ENCODE measurements around the gene POLR2A.
A peak's percentile ranks its signal among the peaks of the same experiment; 100 is the strongest.

The POLR2A gene

DNA sequence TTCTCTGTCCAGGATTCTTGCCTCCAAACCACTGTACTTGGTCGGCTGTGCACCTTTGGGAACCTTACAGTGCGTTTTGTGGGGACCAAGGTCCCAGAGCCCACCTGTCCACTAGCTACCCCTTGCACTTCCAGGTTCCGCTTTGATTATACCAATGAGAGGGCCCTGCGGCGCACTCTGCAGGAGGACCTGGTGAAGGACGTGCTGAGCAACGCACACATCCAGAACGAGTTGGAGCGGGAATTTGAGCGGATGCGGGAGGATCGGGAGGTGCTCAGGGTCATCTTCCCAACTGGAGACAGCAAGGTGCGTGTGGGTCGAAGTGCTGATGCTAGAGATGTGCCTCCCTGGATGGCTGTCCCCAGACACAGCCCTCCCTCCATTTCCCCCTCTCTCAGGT is 18.8 kb downstream of the POLR2A start:
- DNase-seq (ENCODE audit: low read depth in 3 of 3, low spot score in 1 of 3), result no peak

GRCh38 chr17:7503521-7503920 is 19.4 kb downstream of the POLR2A start:
- DNase-seq (ENCODE audit: low read depth in 3 of 3, low spot score in 1 of 3), result no peak

- no peak for DNase-seq (ENCODE audit: low read depth in 3 of 3, low spot score in 1 of 3)
Measured at GRCh38 chr17:7508145-7508544, 24.0 kb downstream of the POLR2A start.

- no peak for DNase-seq (ENCODE audit: low read depth in 3 of 3, low spot score in 1 of 3)
Measured at GRCh38 chr17:7508846-7509245, 24.7 kb downstream of the POLR2A start.

GRCh38 chr17:7509937-7510336 is 25.8 kb downstream of the POLR2A start:
- no peak for DNase-seq (ENCODE audit: low read depth in 3 of 3, low spot score in 1 of 3)

GRCh38 chr17:7511108-7511507 is 26.9 kb downstream of the POLR2A start:
- DNase-seq (ENCODE audit: low read depth in 3 of 3, low spot score in 1 of 3), result no peak

DNA sequence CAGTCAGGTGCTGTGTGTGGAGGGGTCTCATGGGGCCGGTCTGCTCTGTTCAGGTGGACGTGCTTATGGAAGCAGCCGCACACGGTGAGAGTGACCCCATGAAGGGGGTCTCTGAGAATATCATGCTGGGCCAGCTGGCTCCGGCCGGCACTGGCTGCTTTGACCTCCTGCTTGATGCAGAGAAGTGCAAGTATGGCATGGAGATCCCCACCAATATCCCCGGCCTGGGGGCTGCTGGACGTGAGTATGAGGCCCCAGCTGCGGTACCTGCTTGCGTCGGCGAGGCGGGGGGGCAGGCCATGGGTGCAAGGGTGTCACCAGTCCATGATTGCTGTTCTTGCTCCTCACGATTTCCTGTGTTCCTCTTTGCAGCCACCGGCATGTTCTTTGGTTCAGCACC is 27.9 kb downstream of the POLR2A start:
- no peak for DNase-seq (ENCODE audit: low read depth in 3 of 3, low spot score in 1 of 3)

DNA sequence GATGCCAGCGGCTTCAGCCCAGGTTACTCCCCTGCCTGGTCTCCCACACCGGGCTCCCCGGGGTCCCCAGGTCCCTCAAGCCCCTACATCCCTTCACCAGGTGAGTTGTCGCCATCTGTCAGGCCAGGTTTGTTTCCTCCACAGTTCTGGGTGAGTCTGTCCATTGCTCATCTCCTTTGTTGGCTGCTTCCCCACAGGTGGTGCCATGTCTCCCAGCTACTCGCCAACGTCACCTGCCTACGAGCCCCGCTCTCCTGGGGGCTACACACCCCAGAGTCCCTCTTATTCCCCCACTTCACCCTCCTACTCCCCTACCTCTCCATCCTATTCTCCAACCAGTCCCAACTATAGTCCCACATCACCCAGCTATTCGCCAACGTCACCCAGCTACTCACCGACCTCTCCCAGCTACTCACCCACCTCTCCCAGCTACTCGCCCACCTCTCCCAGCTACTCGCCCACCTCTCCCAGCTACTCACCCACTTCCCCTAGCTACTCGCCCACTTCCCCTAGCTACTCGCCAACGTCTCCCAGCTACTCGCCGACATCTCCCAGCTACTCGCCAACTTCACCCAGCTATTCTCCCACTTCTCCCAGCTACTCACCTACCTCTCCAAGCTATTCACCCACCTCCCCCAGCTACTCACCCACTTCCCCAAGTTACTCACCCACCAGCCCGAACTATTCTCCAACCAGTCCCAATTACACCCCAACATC is 28.8 kb downstream of the POLR2A start:
- DNase-seq (ENCODE audit: low read depth in 3 of 3, low spot score in 1 of 3), result no peak

DNA sequence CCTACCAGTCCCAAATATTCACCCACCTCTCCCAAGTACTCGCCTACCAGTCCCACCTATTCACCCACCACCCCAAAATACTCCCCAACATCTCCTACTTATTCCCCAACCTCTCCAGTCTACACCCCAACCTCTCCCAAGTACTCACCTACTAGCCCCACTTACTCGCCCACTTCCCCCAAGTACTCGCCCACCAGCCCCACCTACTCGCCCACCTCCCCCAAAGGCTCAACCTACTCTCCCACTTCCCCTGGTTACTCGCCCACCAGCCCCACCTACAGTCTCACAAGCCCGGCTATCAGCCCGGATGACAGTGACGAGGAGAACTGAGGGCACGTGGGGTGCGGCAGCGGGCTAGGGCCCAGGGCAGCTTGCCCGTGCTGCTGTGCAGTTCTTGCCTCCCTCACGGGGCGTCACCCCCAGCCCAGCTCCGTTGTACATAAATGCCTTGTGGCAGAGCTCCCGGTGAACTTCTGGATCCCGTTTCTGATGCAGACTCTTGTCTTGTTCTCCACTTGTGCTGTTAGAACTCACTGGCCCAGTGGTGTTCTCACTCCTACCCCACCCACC is 29.8 kb downstream of the POLR2A start:
- no peak for DNase-seq (ENCODE audit: low read depth in 3 of 3, low spot score in 1 of 3)

DNA sequence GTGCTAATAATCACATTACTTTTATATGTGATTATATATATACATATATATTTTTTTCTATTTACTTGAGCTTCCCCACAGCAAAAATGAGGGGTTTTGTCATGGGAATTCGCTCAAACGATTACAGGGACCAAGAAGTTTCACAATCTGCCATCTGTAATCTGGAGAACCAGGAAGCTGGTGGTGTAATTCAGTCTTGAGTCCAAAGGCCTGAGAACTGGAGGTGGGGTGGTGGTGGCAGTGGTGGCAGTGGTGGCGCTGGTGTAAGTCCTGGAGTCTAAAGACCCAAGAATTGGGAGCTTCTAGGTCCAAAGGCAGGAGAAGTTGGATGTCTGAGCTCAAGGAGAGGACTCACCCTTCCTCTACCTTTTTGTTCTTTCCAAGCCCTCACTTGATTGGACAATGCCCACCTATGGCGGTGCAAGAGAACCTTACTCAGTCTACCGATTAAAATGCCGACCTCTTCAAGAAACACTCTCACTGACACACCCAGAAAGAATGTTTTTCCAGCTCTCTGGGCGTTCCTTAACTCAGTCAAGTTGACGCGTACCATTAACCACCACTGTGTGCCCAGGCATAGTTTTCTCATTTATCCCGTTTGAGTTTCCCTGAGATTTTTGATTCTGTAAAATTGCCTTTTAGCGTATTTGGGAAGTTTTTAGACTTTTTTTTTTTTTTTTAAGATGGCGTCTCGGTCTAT is 31.9 kb downstream of the POLR2A start:
- no peak for DNase-seq (ENCODE audit: low read depth in 3 of 3, low spot score in 1 of 3)

DNA sequence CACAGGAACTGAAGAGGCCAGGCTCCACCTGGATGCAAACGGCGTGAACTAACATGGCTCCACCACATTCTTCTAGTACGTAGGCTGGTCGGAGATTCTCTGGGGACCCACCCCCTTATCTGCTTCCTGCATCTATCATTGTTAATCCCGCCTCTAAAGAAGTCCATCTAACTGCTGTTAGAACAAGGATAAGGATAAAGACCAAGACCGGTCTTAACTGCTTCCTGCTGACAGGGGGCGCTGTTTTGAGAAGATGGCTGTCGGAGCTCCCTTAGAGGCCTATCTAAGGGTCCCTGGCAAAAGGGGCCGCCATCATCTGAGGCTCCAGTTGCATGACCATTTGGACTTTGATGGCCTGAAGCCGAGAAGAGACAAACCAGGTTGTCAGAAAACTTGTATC is 38.9 kb downstream of the POLR2A start:
- peak in 1 of 3 donors; percentile 21 for DNase-seq (ENCODE audit: low read depth in 3 of 3, low spot score in 1 of 3)

GRCh38 chr17:7528842-7529241 is 44.7 kb downstream of the POLR2A start:
- no peak for DNase-seq (ENCODE audit: low read depth in 3 of 3, low spot score in 1 of 3)

DNA sequence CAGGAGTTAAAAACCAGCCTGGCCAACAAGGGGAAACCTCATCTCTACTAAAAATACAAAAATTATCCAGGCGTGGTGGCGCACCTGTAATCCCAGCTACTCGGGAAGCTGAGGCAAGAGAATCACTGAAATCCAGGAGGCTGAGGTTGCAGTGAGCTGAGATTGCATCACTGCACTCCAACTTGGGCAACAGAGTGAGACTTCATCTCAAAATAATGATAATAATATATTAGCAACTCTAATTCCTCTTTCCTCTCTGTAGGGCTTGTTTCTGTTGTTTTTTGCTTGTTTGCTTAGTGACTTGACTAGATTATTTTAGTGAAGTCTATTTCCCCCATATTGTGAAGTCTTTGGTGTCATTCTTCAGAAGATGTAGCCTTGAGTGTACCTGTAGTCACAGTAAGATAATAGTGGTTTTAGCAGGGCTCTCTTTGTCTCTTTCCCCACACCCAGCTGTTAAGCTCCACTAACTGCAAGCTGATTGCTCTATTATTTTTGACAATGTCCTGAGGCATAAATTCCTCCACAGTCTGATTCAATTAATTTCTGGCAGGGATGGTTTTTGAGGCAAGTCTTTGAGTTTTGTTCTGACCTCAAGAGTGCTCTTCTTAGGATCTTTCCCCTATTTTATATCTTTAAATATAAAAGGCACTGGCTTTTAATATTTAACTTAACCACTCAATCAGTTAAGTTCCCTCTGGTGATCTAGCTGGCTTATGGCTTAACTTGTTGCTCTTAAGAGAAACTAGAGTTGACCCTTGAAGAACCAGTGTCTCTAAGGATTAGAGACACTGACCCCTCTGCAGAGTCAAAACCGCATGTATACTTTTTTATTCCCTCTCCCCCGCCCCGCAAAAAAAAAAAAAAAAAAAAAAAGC is 46.1 kb downstream of the POLR2A start:
- DNase-seq (ENCODE audit: low read depth in 3 of 3, low spot score in 1 of 3), result no peak

- DNase-seq (ENCODE audit: low read depth in 3 of 3, low spot score in 1 of 3), result no peak
Measured at GRCh38 chr17:7538050-7538449, 53.9 kb downstream of the POLR2A start.

DNA sequence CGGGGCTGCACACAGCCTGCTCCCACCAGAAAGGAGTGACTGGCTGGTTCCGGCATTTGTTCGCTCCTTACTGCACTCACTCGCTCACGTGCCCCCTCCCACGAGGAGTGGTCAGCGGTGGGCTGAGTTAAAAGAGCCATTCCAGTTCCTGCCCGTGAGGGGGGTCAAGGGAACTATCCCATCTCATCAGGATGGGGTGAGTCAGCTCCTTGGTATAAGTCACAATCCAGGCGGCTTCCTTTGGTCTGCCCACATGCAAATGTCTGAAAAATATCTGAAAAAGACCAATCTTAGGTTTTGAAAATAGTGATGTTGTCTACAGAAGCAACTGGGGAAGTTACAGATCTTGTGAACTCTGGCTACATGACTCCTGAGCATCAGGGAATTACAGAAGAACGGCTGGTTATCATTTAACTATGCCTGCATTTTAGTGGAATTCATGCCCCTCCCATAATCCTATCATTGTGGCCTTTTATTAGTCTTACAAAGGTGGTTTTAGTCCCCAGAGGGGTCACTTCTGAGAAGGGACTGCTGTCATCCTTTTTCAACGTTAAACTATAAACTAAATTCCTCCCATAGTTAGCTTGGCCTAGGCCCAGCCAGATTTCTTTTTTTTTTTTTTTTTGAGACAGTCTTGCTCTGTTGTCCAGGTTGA is 54.9 kb downstream of the POLR2A start:
- no peak for DNase-seq (ENCODE audit: low read depth in 3 of 3, low spot score in 1 of 3)

DNA sequence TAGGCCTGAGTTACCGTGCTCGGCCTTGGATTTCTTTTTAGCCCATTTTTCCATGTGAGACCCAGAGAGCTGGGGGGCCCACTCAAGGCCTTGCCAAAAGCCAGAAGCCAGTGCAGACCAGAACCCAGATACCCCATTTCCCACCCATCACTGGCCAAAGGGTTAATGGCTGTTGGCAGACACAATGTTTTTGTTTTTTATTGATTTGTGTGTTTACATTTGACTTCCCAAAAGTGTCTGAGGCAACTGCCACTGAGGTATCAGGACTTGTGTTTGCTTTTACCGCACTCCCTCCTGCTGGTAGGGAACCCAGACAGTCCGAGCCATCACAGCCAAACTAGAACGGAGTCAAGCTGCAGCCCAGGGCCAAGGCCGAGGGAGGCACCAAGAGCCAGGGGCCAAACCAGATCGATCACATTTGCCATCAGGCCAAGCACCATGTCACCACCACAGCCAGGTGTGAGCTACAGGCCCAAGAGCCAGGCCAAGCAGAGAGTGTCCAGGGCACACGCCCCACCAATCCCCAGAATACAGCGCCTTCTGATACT is 57.0 kb downstream of the POLR2A start:
- DNase-seq (ENCODE audit: low read depth in 3 of 3, low spot score in 1 of 3), result no peak

GRCh38 chr17:7544911-7545310 is 60.7 kb downstream of the POLR2A start:
- DNase-seq (ENCODE audit: low read depth in 3 of 3, low spot score in 1 of 3), result no peak

DNA sequence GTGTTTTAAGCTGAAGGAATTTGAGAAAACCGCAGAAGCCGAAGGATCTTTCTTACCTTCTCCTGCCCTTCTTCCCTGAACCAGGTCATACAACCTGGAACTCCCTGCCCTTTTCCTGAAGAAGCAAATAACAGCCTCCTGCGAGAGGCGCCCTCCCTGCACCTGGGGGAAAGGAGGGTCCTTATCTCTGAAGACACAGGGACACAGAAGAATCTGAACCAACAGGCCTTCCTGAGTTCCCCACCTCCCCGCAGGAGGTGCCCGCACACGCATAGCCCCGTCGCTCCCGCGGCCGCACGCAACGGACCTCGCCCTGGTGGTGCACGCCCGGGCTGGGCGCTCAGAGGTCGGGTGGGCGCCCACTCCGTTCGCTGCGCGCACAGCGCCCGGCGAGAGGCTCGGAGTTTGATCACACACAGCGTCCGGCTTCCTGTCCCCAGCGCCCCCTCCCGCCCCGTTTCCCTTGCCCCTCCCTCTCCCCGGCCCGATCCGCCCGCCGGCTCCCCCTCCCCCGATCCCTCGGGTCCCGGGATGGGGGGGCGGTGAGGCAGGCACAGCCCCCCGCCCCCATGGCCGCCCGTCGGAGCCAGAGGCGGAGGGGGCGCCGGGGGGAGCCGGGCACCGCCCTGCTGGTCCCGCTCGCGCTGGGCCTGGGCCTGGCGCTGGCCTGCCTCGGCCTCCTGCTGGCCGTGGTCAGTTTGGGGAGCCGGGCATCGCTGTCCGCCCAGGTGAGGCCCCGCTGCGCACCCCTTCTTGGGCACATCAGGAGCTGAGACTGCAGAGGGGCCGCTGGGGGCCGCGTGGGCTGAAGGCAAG is 64.6 kb downstream of the POLR2A start, which contains the start of gene TNFSF12:
TNFSF12 (plus strand) TSS at position 474 of the 816 bp plus-strand sequence; CDS start at position 570, 96 bp downstream.
- peak in 1 of 3 donors; percentile 27 for DNase-seq (ENCODE audit: low read depth in 3 of 3, low spot score in 1 of 3)
